B cell (primary cell): ENCODE data around the gene PHTF2. TPM values are rescaled to one million over a fixed set of nuclear protein-coding genes. Genes with fewer than 3 reads are reported as not detected.
A peak's percentile ranks its signal among the peaks of the same experiment; 100 is the strongest.

Source experiments
- ATAC-seq: fragments of 200-7000 bp; cut with Tn5 transposase; one replicate; pipeline ENCODE4 v1.10.0; 2021; ENCODE audit warnings: low read depth, mild to moderate bottlenecking, moderate number of reproducible peaks, moderate library complexity
- CTCF ChIA-PET: fragments of 350-600 bp; sonication (Branson Sonifier 250); formaldehyde crosslinking; loops from one replicate; lab custom pipeline; 2021; ENCODE audit warnings: antibody characterized with exemption, inconsistent platforms; lab: Charles Lee
- POLR2A ChIA-PET: fragments of 350-600 bp; sonication (Branson Sonifier 250); formaldehyde crosslinking; loops from one replicate; lab custom pipeline; 2021; ENCODE audit warnings: antibody characterized with exemption; lab: Charles Lee
- DNase-seq: peaks from one replicate; pipeline ENCODE4 v3.0.0; 2013
- H2AFZ ChIP-seq: 2 replicates; pipeline ENCODE4 v1.6.1; 2012; ENCODE audit warnings: mild to moderate bottlenecking, low read depth, low read length; ENCODE audit not compliant: insufficient read depth, poor library complexity, severe bottlenecking
- H3K27ac ChIP-seq, 2 donors: 1 replicate in 1 of 2; 2 replicates in 1 of 2; pipeline ENCODE4 v1.5.1; 2012 to 2013; ENCODE audit warnings: low read length in 2 of 2, mild to moderate bottlenecking in 2 of 2, moderate library complexity in 1 of 2
- H3K27me3 ChIP-seq, 4 experiments: fragments of 200-600 bp in 1 of 4; sonication (generic) in 1 of 4; replicated peaks in 1 of 4; 1 replicate in 2 of 4; 2 replicates in 2 of 4; pipeline versions ENCODE4 v1.6.1 to v1.7.0; 2013 to 2016; ENCODE audit warnings: low read length in 3 of 4, mild to moderate bottlenecking in 2 of 4, mixed read lengths in 1 of 4, moderate library complexity in 1 of 4; ENCODE audit not compliant: insufficient read depth in 4 of 4, control insufficient read depth in 3 of 4; ENCODE audit errors: control extremely low read depth in 1 of 4
- H3K36me3 ChIP-seq, 2 experiments: replicated peaks in 1 of 2; 1 replicate in 1 of 2; 2 replicates in 1 of 2; pipeline versions ENCODE4 v1.6.1 to v1.7.1; 2013; ENCODE audit warnings: low read length in 1 of 2; ENCODE audit not compliant: insufficient read depth in 2 of 2, control insufficient read depth in 1 of 2; ENCODE audit errors: control extremely low read depth in 1 of 2, extremely low read depth in 1 of 2
- H3K4me1 ChIP-seq, 2 donors: fragments of 200-600 bp in 1 of 2; sonication (generic) in 1 of 2; 1 replicate in 1 of 2; 2 replicates in 1 of 2; pipeline versions ENCODE4 v1.5.1 to v1.6.1; 2013 to 2017; ENCODE audit warnings: low read length in 2 of 2; ENCODE audit not compliant: control insufficient read depth in 2 of 2, insufficient read depth in 2 of 2
- H3K4me2 ChIP-seq: replicated peaks from 2 replicates; pipeline ENCODE3; 2012; ENCODE audit warnings: mild to moderate bottlenecking, low read depth, low read length; ENCODE audit not compliant: poor library complexity, severe bottlenecking
- H3K4me3 ChIP-seq, 5 experiments: fragments of 200-600 bp in 1 of 5; sonication (generic) in 1 of 5; 1 replicate in 3 of 5; 2 replicates in 2 of 5; pipeline versions ENCODE4 v1.5.1 to v1.7.0; 2011 to 2016; ENCODE audit warnings: low read length in 4 of 5, mild to moderate bottlenecking in 4 of 5, low read depth in 2 of 5, control low read depth in 1 of 5, moderate library complexity in 1 of 5; ENCODE audit not compliant: insufficient read depth in 1 of 5; ENCODE audit errors: control extremely low read depth in 1 of 5, extremely low read depth in 1 of 5
- H3K79me2 ChIP-seq: fragments of 200-600 bp; sonication (generic); one replicate; pipeline ENCODE4 v1.6.0; 2016; ENCODE audit warnings: low read length; ENCODE audit not compliant: control insufficient read depth, insufficient read depth
- H3K9ac ChIP-seq: fragments of 200-600 bp; sonication (generic); 2 replicates; pipeline ENCODE4 v1.6.1; 2017; ENCODE audit warnings: mild to moderate bottlenecking, low read length, moderate library complexity
- H3K9me3 ChIP-seq, 3 donors: one replicate each; pipeline versions ENCODE4 v1.6.1 to v1.7.1; 2013; ENCODE audit warnings: low read length in 2 of 3; ENCODE audit not compliant: control insufficient read depth in 2 of 3, insufficient read depth in 1 of 3; ENCODE audit errors: control extremely low read depth in 1 of 3
- H4K20me1 ChIP-seq: 2 replicates; pipeline ENCODE4 v1.6.0; 2012; ENCODE audit warnings: mild to moderate bottlenecking, low read length; ENCODE audit not compliant: insufficient read depth, control insufficient read depth, poor library complexity, severe bottlenecking
- H3K27ac Mint-ChIP-seq: one replicate; pipeline ENCODE4 v1.8.0; 2021; ENCODE audit warnings: mixed read lengths
- H3K27me3 Mint-ChIP-seq: one replicate; pipeline ENCODE4 v1.8.0; 2021; ENCODE audit warnings: mixed read lengths
- H3K4me1 Mint-ChIP-seq: one replicate; pipeline ENCODE4 v1.8.0; 2021; ENCODE audit warnings: mixed read lengths
- H3K4me3 Mint-ChIP-seq: one replicate; pipeline ENCODE4 v1.8.0; 2021; ENCODE audit warnings: mixed read lengths
- H3K9me3 Mint-ChIP-seq: one replicate; pipeline ENCODE4 v1.8.0; 2022; ENCODE audit warnings: mixed read lengths; ENCODE audit not compliant: insufficient read depth
- CTCF ChIP-seq: fragments of 200-600 bp; IDR thresholded peaks from one replicate; pipeline ENCODE4 v1.8.0; 2022; ENCODE audit warnings: antibody characterized with exemption, mild to moderate bottlenecking
- EZH2 ChIP-seq: IDR thresholded peaks from 2 replicates; pipeline ENCODE4 v1.6.1; 2012; ENCODE audit warnings: borderline replicate concordance, low read depth, mild to moderate bottlenecking, moderate library complexity, low read length; ENCODE audit not compliant: insufficient read depth, poor library complexity, severe bottlenecking
- WGBS: methylation state at CpG from one replicate; pipeline ENCODE4 v1.1.5; 2013; ENCODE audit warnings: missing lambda C conversion rate; ENCODE audit not compliant: insufficient coverage; 5-methylcytosine and 5-hydroxymethylcytosine counted together
- intact Hi-C: fragments of 100-400 bp; cut with micrococcal nuclease; formaldehyde crosslinking; loops from one replicate; pipeline ENCODE4 v1.10.0; 2022
- polyA plus RNA-seq: library from polyadenylated mRNA; depleted of rRNA; stranded (reverse); fragments of >200 nt; gene quantifications from 2 replicates; pipeline ENCODE4 v1.2.3, GENCODE V29; 2012
- total RNA-seq, 2 donors: library from RNA; stranded (reverse); fragments of 120-200 nt in 1 of 2; gene quantifications; 1 replicate in 1 of 2; 2 replicates in 1 of 2; pipeline versions ENCODE4 v1.2.3 to v1.2.4, GENCODE V29; 2013 to 2022

Gene PHTF2
- total and polyA plus RNA-seq, 2 donors (not counting 1 experiment from before 2014, with no cell fraction given) = 35.3 to 44.8 TPM

- TF ChIP-seq EZH2 (no peak), CTCF (no peak)
- ATAC-seq (no peak), DNase-seq (no peak)
- Histone ChIP-seq H3K9me3 (peaks cover 10 to 28% (median 10%) of the 10 kb centered on the region in 3 donors), H3K79me2 (peaks cover 100% of the 10 kb centered on the region), H3K27ac (no peak overlapping the region), H3K4me3 (no peak overlapping the region), H3K4me2 (no peak overlapping the region), H4K20me1 (peaks cover 9% of the 10 kb centered on the region), H3K27me3 (no peaks in the 10 kb centered on the region), H2AFZ (no peak overlapping the region), H3K9ac (no peak overlapping the region), H3K4me1 (peaks cover 11 to 25% of the 10 kb centered on the region in 2 donors), H3K36me3 (no peaks in the 10 kb centered on the region)
- peaks cover 54% of the 10 kb centered on the region for H3K4me1 Mint-ChIP-seq
- H3K9me3 Mint-ChIP-seq = peaks cover 15% of the 10 kb centered on the region
- H3K4me3 Mint-ChIP-seq = no peak overlapping the region
- POLR2A ChIA-PET = no interaction called here
- WGBS = no CpG with 5 or more reads among the region's 1 CpG
- CTCF ChIA-PET = no interaction called here
- H3K27me3 Mint-ChIP-seq = no peaks in the 10 kb centered on the region
- peak overlapping the region; percentile 28 for H3K27ac Mint-ChIP-seq
- intact Hi-C loops = no loop called here
Observed at GRCh38 chr7:77808517-77808916, 9.9 kb downstream of the PHTF2 start.

GRCh38 chr7:77811516-77812289 lies 13.1 kb downstream of the PHTF2 start:
- H3K27ac Mint-ChIP-seq = peak overlapping the region; percentile 39
- no peak overlapping the region for H3K4me2 ChIP-seq
- no CpG with 5 or more reads among the region's 2 CpGs for whole genome bisulfite sequencing

More at GRCh38 chr7:77811516-77812289, 13.1 kb downstream of the PHTF2 start:
- H3K4me1 Mint-ChIP-seq = peaks cover 47% of the 10 kb centered on the region
- Histone ChIP-seq H3K79me2 (peaks cover 99% of the 10 kb centered on the region), H3K4me1 (peaks cover 13 to 14% of the 10 kb centered on the region in 2 donors), H2AFZ (no peak overlapping the region), H3K4me3 (no peak overlapping the region), H3K27ac (no peak overlapping the region), H4K20me1 (peaks cover 14% of the 10 kb centered on the region), H3K9me3 (peaks cover 10 to 20% (median 15%) of the 10 kb centered on the region in 3 donors), H3K9ac (no peak overlapping the region), H3K27me3 (no peaks in the 10 kb centered on the region), H3K36me3 (peaks cover 0 to 6% of the 10 kb centered on the region in 2 experiments)
- H3K4me3 Mint-ChIP-seq = no peak overlapping the region
- DNase-seq = no peak
- ATAC-seq = no peak
- H3K27me3 Mint-ChIP-seq = no peaks in the 10 kb centered on the region
- no peak for TF ChIP-seq EZH2
- TF ChIP-seq CTCF = no peak
- POLR2A ChIA-PET = interaction anchor here (0.7 kb wide), 1 partner anchor 48 kb away, joined by 3 read pairs; no protein-coding TSS in a partner anchor
- intact Hi-C loops = no loop called here
- peaks cover 9% of the 10 kb centered on the region for H3K9me3 Mint-ChIP-seq
- CTCF ChIA-PET = interaction anchor here (1.1 to 1.4 kb wide), 3 partner anchors 21 to 54 kb away, joined by 3 read pairs; no protein-coding TSS in a partner anchor
